ENCODE data around the gene SLC27A2.

Gene SLC27A2

GRCh38 chr15:50244959-50245624 lies 63.1 kb downstream of the SLC27A2 start:
- DNase-seq: no peak

- no peak for DNase-seq
Measured at GRCh38 chr15:50246631-50247030, 64.6 kb downstream of the SLC27A2 start.

DNA sequence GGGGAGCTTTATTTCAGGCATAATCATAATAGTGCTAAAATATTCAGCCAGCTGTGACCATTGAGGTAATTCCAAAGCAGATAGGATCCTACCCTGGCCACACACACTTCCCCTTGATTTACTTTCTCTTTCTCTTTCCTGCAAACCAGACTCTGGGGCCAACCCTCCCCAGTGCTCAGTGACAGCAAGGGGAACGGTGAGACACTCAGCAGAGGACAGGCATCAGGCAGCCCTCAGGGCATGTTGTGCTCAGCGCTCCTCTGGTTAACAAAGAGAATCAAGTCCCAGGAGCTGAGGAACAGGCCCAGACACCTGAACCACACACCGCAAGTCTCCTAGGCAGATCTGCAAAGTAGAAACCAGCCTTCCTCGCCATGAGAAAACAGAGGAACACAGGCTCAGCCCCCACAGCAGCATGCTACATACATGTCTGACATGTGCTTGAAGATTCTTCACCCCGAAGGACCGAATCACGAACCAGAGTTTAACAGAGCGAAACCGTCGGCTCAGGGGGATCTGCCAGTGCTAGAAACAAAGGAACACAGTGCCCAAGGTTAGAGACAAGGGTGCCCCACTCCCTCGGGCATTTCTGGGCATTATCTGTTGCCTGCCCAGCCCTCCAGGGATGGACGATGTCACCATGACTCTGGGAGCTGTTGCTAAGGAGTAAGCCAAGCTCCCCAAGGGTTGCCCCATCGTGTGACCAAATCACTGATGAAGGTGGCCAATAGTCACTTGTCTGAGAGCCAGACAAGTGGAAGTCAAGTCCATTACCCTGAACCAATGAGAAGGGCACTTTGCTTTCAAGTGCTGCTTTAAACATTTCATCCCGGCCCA lies 66.0 kb downstream of the SLC27A2 start:
- no peak for DNase-seq

- no peak for DNase-seq
Measured at GRCh38 chr15:50248994-50249582, 67.1 kb downstream of the SLC27A2 start.

DNA sequence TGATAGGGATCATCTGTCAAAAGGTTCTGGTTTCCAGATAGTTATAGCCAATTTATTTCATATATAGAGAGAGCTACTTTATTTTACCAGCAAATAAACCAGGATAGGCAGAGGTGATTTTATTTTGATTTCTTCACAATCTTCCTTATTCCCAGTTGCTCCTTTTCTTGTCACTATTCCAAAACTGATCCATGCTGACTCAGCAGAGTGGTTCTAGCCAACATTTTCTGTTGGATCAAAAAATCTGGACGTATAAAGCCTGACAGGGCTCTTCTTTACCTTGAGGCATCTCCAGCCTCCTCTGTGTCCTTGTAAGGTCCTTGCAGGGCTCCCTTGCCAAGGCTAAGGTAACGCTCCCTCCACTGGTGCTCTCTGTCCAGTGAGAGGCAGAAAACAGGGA lies 67.7 kb downstream of the SLC27A2 start:
- DNase-seq: no peak

DNA sequence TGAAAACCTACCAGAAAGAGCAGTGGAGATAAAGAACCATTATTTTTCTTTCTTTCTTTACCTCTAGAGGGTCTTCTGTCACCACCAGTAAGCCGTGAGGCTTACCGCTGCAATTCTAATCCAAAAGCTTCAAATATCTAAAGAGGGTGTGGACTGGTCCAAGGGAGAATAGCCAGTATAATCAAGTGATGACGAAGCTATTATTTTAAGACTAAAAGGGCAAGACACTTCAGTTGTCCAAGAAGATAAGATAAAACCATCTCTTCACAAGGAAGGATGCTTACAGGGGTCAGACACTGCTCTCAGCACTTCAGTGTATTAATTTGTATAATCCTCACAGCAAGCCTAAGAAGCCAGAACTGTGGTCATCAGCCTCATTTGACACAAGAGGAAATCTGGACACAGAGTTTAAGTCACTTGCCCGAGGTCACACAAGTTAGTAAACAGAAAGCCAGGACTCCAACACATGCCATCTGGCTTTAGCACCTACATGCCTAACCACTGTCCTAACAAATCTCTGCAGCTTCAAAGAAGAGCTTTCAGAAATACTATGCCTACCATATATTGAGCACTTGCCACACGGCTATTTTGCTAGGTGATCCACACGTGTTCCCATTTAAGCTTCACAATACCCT lies 68.9 kb downstream of the SLC27A2 start:
- no peak for DNase-seq

- DNase-seq: no peak
Measured at GRCh38 chr15:50251638-50252182, 69.7 kb downstream of the SLC27A2 start.

DNA sequence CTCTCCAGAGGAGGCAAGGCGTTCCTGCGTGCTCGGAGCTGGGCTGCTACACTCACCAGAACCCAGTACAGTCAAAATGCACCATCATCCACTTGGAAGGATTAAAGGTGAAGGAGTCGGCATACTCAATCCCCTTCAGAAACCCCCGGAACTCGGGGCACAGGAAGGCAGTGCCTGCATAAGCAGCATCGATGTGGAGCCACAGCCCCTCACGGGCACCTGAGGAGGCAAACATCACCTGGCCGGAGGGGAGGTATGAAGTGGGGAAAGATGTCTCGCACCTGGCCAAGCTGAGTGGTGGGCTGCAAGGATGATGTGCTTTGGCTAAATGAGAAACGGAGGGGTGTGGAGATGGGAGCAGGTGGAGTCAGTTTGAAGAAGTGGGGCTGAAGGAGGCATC lies 70.6 kb downstream of the SLC27A2 start:
- DNase-seq: no peak

DNA sequence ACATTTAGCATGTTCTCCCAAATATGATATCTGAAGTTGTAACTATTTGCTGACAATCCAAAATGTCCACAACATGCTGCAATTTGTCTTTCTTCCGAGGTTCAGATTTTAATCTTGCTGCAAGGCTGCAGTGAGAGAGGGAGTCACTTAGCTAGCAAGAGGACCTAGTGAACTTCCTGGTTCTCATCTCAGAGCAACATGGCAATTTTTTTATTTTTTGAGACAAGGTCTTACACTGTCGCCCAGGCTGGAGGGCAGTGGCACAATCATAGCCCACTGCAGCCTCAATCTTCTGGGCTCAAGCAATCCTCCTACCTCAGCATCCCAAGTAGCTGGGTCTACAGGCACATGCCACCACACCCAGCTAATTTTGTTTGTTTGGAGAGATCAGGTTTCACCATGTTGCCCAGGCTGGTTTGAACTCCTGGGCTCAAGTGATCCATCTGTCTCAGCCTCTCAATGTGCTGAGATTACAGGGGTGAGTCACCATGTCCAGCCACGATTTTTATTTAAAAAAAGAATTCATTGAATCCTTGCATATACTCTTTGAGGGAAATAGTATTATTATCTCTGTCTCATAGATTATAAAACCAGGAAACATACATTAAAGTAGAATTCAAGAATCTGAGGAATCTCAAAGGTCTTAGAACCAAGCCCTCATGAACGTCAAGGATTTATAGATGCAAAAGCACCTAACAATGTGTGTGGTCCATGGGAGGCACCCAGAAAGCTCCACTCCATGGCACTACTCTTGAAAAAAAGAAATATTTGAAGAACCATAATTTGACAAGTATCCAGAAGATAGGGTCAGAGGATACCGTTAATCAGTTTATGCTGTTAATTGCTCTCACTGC lies 74.4 kb downstream of the SLC27A2 start:
- DNase-seq: no peak

DNA sequence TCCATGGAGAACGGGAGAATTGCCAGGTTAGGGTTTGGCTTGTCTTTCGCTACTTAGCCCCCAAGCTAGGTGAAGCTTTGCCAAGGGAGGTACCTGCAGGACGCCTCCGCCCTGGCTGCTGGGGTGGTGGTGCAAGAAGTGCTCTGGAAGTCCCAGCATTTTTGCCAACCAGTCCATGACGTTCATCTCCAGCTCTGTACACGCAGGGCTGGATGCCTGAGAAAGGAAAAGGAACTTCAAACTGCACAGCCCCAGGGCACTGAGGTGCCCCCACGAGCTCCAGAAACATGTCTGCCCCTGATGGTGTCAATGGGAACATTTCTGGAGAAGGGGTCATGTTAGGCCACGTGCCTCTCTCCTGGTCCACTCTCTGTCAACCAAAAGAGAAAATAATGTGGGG lies 75.3 kb downstream of the SLC27A2 start:
- no peak for DNase-seq

- no peak for DNase-seq
Measured at GRCh38 chr15:50257924-50258323, 75.9 kb downstream of the SLC27A2 start.

DNA sequence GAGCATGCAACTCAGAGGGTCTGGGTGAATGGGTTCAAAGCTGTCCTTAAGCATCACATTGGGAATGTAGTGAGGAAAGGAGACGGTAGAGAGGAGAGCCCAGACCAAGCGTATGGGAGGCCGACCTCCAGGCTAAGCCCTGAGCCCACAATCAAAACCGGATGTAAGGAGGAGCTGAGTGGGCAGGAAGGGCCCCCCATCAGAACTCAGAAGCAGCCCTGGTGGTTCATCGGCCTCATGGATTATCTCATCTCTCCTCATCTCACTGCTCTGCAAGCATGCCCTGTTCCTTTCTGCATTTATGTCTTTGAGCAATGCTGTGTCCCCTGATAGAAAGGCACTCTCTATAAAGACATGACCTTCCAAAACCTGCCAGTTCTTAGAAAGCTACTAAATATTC lies 77.3 kb downstream of the SLC27A2 start:
- DNase-seq: no peak

GRCh38 chr15:50260969-50261496 lies 79.0 kb downstream of the SLC27A2 start:
- DNase-seq: no peak

GRCh38 chr15:50261981-50262380 lies 80.0 kb downstream of the SLC27A2 start:
- DNase-seq: no peak

DNA sequence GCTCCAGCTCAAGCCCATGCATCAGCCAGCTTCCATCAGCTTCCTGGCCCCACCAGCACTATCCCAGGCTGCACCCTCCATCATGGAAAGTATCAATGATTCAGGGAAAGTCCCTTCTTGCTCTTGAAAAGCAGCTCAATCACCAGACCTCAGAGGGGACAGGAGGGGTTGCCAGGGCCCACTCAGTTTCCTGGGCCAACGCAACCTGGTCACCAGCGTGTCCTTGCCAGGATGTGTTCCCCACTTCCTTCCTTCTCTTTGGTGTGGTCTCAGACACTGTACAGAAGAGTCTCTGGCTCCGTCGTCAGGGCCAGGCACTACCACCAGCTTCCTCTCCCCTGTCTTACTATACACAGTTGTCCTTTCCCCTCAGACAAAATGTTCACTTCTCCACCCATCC lies 80.5 kb downstream of the SLC27A2 start:
- peak; percentile 33 for DNase-seq

- no peak for DNase-seq
Measured at GRCh38 chr15:50265620-50266019, 83.6 kb downstream of the SLC27A2 start, which contains the start of gene HDC. Gene HDC, minus strand, starts transcription at chr15:50265726. Its CDS starts 103 bp downstream, at chr15:50265623.

DNA sequence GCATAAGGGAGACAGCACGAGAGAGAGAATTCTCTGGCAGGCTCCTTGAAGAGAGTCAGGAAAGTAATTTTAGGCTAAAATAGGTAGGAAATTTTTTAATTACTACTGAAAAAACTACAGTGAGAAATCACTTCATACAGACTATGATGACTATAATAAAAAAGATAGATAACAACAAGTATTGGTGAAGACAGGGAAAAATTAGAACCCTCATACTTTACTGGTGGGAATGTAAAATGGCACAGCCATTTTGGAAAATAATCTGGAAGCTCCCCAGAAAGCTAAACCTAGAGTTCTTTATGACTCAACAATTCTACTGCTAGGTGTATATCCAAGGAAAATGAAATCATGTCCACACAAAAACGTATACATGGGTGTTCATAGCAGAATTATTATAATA lies 85.6 kb downstream of the SLC27A2 start:
- DNase-seq: no peak

DNA sequence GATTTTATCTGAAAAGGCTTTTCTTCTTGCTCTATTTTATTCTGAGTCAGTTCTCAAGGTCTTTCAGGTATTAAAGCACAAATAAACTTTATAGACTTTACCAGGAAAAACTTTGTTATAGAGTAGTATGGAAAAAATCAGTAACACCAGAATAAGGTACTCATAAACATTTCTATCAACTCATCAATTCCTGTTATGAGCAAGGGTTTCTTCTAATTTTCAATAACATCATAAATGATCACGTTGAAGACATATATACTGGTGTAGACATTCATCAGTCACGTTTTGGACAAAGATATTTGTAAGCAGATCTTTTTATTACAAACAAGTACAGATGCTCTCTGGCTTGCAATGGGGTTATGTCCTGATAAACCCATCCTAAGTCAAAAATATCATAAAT lies 93.1 kb downstream of the SLC27A2 start:
- no peak for DNase-seq

GRCh38 chr15:50275908-50276307 lies 93.9 kb downstream of the SLC27A2 start:
- DNase-seq: no peak

DNA sequence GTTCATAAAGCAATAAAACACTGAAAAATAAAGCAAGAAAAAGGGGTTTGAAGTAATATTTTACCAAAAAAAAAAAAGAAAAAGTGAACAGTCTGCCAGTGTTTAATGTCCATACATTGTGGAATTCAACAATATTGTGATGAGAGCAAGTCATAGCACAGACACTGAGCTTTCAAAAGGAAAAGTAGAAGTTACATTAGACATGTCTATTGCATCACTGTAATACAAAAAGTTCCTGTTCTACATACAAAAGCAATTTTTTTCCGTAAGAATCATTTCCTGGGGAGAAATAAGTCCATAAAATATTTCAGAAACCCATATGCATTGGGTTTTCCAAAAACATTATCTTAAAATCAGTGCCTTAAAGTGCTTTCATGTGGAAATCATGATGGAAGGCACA lies 95.4 kb downstream of the SLC27A2 start:
- no peak for DNase-seq

DNA sequence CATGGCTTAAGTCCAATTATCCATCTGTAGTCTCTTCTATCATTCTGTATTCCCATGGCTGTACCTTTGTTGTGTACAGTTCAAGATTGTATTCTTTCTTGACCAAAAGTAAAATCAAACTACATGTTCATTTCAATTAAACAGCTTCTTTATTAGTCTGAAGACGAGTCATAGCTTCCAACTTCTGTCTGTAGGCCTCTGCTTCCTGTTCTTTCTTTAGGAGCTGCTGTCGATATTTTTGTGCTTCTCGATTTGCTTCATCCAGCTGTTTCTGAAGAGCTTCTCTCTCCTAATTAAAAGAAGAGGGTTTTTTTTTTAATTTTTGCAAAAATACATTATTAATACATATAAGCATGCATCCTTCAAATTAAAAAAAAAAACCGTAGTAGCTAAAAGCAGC lies 96.5 kb downstream of the SLC27A2 start:
- DNase-seq: no peak

- DNase-seq: no peak
Measured at GRCh38 chr15:50280271-50280670, 98.3 kb downstream of the SLC27A2 start.
